Measurements from ENCODE around the gene PLTP. TPM values are rescaled to one million over a fixed set of nuclear protein-coding genes. Genes with fewer than 3 reads are reported as not detected.

PLTP gene
- total and polyA plus RNA-seq, 11 donors = 19.8 to 367 (median 50.5) TPM

DNA sequence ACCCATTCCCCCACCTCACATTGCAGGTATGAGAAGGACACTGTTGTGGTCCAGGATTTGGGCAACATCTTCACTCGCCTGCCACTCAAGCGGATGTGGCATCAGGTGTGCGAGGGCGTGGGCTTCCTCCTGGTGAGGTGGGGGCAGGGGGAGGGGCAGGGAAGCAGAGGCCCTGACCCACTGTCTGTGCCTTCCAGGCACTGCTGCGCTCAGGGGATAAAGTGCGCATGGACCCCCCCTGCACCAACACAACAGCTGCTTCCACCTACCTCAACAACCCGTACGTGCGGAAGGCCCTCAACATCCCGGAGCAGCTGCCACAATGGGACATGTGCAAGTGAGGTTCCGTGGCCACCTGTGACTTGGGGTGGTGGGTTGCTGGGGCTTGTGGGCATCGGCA, 17.2 kb downstream of the PLTP start:
- DNase-seq (no peak), ATAC-seq (no peak)
- peaks cover 3 to 26% (median 14%) of the 10 kb centered on the region in 12 donors for H3K4me1 ChIP-seq
- no peak overlapping the region for H3K27ac ChIP-seq
- no peaks in the 10 kb centered on the region for H3K27me3 ChIP-seq
- TF ChIP-seq, protein P1, sequence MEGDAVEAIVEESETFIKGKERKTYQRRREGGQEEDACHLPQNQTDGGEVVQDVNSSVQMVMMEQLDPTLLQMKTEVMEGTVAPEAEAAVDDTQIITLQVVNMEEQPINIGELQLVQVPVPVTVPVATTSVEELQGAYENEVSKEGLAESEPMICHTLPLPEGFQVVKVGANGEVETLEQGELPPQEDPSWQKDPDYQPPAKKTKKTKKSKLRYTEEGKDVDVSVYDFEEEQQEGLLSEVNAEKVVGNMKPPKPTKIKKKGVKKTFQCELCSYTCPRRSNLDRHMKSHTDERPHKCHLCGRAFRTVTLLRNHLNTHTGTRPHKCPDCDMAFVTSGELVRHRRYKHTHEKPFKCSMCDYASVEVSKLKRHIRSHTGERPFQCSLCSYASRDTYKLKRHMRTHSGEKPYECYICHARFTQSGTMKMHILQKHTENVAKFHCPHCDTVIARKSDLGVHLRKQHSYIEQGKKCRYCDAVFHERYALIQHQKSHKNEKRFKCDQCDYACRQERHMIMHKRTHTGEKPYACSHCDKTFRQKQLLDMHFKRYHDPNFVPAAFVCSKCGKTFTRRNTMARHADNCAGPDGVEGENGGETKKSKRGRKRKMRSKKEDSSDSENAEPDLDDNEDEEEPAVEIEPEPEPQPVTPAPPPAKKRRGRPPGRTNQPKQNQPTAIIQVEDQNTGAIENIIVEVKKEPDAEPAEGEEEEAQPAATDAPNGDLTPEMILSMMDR (IDR thresholded peaks at IDR 0.05) = no peak
- TF ChIP-seq POLR2A (IDR thresholded peaks at IDR 0.05) = no peak
- H3K4me3 ChIP-seq = no peak overlapping the region
- no peaks in the 10 kb centered on the region for H3K9me3 ChIP-seq
- intact Hi-C loops (cut with DNase I) = loop anchor here in 5 of 10 donors (5.0 to 10.0 kb wide), 5 partner anchors 38 to 78 kb away; partner anchors contain the start of genes PCIF1 (in 1 of the 5) and ZNF335 (in 1 of the 5)
- H3K36me3 ChIP-seq = peaks cover 0 to 76% (median 72%) of the 10 kb centered on the region in 9 donors
- 78 to 84% (median 83%) methylated on average over 9 to 12 of the region's 12 CpGs for WGBS, 4 donors

DNA sequence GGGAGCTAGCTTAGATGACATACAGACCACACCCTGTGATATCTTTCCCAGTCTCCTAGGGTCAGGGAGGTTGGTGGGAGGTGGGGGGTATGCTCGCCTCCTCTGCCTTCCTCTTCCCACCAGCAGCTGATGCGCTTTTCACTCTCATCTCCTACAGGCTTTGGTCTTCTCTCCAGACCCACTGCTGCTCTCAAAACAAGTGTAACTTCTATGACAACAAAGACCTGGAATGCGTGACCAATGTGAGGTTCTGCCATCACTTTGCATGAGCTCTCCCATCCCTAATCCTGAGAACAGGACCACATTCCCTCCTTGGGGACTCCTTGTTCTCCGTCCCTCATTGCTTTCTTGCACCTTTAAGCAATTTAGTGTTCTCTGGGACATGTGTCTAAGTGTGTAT, 18.1 kb downstream of the PLTP start:
- Histone ChIP-seq H3K4me1 (peaks cover 3 to 33% (median 23%) of the 10 kb centered on the region in 12 donors), H3K36me3 (peaks cover 0 to 66% (median 62%) of the 10 kb centered on the region in 9 donors), H3K27me3 (no peaks in the 10 kb centered on the region), H3K4me3 (no peak overlapping the region), H3K27ac (no peak overlapping the region), H3K9me3 (no peaks in the 10 kb centered on the region)
- intact Hi-C loops (cut with DNase I) = loop anchor here in 5 of 10 donors (5.0 to 10.0 kb wide), 5 partner anchors 38 to 78 kb away; partner anchors contain the start of genes PCIF1 (in 1 of the 5) and ZNF335 (in 1 of the 5)
- WGBS, 4 donors = 86 to 97% (median 91%) methylated on average over 4 of the region's 4 CpGs
- no peak for ATAC-seq
- DNase-seq = no peak
- no peak for TF ChIP-seq POLR2A (IDR thresholded peaks at IDR 0.05)
- TF ChIP-seq, protein P1 (IDR thresholded peaks at IDR 0.05) = no peak

DNA sequence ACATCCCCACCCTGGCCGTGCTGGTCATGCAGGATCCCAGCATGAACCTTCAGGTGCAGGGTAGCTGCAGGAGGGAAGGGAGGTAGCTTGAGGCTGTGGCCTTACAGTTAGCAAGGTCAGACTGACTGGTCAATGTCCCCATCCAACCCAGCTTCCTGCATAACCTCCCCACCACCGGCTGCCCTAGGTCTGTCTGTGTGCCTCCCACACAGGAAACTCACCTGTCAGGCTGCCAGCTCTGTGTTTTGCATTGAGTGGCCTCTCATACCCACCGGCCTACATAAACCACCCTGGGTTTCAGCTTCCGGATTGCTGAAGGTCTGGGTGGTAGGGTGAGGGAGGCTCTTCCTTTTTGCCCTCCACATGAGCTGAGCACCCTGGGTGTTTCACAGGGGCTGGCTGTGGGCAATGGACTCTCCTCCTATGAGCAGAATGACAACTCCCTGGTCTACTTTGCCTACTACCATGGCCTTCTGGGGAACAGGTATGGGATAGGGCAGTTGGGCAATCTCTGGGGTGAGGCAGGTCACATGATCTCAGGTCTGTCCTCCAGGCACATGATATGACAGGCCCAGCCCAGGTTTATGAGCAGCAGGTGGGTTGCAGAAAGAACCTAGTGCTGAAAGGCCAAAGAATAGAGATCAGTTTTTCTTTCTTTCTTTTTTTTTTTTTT, 19.0 kb downstream of the PLTP start:
- peak overlapping the region in 1 of 12 donors; percentile 84 for H3K27ac ChIP-seq
- peaks cover 0 to 65% (median 59%) of the 10 kb centered on the region in 9 donors for H3K36me3 ChIP-seq
- DNase-seq (no peak), ATAC-seq (no peak)
- peaks cover 3 to 37% (median 23%) of the 10 kb centered on the region in 12 donors for H3K4me1 ChIP-seq
- peak overlapping the region in 1 of 12 donors; percentile 82 for H3K4me3 ChIP-seq
- H3K9me3 ChIP-seq = no peaks in the 10 kb centered on the region
- no peaks in the 10 kb centered on the region for H3K27me3 ChIP-seq
- WGBS, 4 donors = 66 to 73% (median 68%) methylated on average over 4 of the region's 4 CpGs
- intact Hi-C loops (cut with DNase I) = loop anchor here in 5 of 10 donors (5.0 to 10.0 kb wide), 5 partner anchors 39 to 79 kb away; partner anchors contain the start of genes PCIF1 (in 1 of the 5) and ZNF335 (in 1 of the 5)
- no peak for TF ChIP-seq POLR2A (IDR thresholded peaks at IDR 0.05)
- TF ChIP-seq, protein P1 (IDR thresholded peaks at IDR 0.05) = no peak

All from heart left ventricle (tissue), 16 donors.